HG02610 (cell line): Measurements from ENCODE around the gene TFF3.
"Not testable (repeated sequence)": the region's sequence is repeated elsewhere in the genome, so short reads cannot be mapped to it uniquely, and the experiment has no call there.

Experiments
- ATAC-seq: cut with Tn5 transposase; IDR thresholded peaks from one replicate; pipeline ENCODE4 v1.9.1; 2021; ENCODE audit warnings: mild to moderate bottlenecking, moderate library complexity; ENCODE audit not compliant: unreplicated experiment

The TFF3 gene

DNA sequence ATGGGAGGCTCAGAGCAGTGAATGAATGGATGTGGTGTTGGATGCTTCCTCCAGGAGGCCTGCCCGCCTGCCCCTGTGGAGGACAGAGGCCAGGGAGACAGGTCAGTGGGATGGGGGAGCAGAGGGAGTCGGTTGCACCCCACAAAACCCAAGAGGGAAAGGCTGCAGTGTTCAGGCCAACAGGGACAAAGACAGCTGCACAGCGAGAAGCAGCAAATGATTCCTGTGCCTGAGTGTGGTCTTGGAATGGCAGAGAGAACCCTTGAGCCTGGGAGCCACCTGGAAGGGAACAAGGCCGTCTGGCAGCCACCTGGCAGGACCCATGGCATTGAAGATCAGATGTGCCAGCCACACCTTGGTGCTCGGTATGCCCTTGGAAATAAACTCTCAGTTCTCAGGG is 8.1 kb downstream of the TFF3 start:
- ATAC-seq = no peak

- ATAC-seq = no peak
Measured at GRCh38 chr21:42306366-42307035, 8.7 kb downstream of the TFF3 start.

DNA sequence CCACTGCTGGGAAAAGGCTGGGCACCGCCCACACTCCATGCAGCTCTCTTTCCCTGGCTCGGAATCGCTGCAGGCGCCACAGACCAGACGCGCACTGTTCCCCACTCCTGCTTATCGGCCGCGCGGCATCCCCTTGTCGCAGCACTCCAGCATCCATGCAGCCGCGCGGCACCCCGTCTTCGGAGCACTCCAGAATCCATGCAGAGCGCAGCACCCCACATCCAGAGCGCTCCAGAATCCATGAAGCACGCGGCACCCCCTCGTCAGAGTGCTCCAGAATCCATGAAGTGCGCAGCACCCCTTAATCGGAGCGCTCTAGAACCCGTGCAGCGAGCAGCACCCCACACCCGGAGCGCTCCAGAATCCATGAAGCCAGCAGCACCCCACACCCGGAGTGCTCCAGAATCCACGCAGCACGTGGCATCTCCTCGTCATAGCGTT is 9.5 kb downstream of the TFF3 start:
- ATAC-seq = no peak

DNA sequence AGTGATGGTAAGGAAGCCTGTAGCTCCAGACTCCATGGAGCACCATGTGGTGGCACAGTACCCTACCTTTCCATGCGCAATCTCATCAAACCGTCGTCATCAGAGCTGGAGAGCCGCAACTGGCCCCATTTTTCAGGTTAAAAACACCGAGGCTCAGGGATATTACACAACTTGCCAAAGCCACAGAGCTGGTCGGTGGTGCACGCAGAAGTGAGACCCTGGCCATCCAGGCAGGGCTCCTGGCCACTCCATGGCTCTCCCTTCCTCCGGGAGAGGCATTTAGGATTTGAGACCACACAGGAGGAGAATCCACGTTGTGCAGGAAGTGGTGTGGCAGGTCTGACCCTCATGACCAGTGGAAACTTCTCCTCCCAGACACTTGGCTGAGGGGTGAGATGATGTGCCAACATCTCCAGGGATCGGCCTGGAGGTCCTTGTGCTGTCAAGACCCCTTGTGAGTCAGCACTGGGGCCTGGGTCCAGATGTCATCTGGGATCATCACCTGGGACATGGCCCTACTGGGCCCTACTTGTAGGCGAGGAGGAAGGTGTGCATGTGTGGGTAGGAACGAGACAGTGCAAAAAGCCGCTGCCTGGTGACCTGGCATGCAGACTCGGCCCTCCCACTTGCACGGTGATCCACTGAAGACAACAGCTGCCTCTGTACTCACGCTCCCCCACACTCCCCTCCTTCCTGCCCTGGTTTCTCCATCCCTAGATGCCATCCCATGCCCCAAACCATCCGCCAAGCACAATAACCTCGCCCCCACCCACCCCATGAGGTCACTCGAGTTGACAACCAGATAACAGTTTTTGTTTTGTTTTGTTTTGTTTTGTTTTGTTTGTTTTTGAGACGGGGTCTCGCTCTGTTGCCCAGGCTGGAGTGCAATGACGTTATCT is 10.4 kb downstream of the TFF3 start:
- no peak for ATAC-seq

GRCh38 chr21:42303443-42303842 is 11.8 kb downstream of the TFF3 start:
- no peak for ATAC-seq

- no peak for ATAC-seq
Measured at GRCh38 chr21:42302794-42303193, 12.4 kb downstream of the TFF3 start.

- no peak for ATAC-seq
Measured at GRCh38 chr21:42302076-42302650, 13.0 kb downstream of the TFF3 start.

GRCh38 chr21:42301371-42302075 is 13.7 kb downstream of the TFF3 start:
- no peak for ATAC-seq

- no peak for ATAC-seq
Measured at GRCh38 chr21:42300956-42301355, 14.3 kb downstream of the TFF3 start.

GRCh38 chr21:42300045-42300583 is 15.1 kb downstream of the TFF3 start:
- ATAC-seq = no peak

DNA sequence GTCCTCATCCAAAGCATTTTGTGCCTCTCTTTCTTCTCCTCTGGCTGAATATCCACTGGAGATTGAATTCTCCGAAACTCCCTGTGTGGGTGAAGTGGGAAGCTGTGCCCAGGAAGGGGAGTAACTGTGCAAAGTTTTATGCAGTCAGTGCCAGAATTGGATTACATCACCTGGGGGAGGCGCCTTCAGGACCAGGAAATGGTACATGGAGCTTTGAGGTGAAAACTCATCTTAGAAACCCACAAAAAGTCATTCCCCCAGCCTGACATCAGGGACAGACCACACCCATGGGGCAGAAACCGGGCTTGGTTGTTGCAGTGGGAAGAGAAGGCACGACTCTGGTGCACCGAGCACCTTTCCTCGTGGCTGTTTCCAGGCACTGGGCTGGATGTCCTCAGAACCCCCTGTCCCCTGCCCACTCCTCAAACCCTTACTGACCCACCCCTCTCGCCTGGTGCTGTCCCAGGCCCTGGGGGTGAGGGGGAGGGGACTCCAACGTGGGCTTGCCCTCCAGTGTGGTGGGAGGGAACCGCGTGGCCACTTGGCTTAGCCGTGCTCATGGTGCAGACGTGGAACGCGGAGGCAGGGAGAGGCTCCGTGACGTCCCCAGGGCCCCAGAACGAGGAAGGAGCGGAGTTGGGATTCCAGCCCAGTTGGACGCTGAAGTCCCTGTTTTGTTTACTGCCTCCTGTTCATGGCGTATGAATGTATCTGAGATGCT is 15.7 kb downstream of the TFF3 start:
- no peak for ATAC-seq

- ATAC-seq = no peak
Measured at GRCh38 chr21:42298657-42299056, 16.6 kb downstream of the TFF3 start.

DNA sequence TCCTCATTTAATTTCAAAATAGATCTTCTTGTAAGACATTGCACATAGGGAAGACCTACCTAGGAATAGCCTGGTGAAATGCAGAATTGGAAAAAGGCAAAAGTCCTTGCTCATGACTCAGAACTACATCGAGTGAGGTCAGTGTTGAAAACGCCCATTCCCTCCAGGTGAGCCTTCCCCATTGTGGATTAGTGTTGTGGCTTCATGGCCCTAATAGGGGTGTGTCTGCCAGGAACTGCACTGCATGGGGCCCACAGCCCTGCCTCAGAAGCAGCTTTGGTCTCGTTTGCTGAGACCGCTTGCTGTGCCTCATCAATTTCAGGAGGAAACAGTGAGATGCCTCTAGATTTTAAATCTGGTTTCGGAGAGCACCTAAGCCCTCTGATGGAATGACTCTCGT is 17.0 kb downstream of the TFF3 start:
- ATAC-seq = no peak

DNA sequence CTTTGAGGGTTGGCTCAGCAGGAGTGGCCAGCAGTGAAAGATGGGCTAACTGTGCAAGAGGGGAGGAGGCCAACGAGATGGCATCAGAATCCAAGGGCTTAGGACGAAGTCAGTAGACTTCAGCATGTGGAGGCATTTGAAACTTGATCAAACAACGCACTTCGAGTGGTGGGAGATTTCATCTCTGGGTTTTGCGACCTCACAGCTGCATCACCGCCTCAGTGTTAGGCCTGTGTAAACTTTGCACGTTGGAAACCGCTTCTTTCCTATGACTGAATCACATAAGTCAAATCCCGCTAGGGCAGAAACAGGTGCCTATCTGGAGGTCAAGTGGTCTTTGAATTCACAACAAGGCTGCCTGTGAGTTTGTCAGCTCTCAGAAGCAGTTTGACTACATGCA is 17.8 kb downstream of the TFF3 start:
- no peak for ATAC-seq

DNA sequence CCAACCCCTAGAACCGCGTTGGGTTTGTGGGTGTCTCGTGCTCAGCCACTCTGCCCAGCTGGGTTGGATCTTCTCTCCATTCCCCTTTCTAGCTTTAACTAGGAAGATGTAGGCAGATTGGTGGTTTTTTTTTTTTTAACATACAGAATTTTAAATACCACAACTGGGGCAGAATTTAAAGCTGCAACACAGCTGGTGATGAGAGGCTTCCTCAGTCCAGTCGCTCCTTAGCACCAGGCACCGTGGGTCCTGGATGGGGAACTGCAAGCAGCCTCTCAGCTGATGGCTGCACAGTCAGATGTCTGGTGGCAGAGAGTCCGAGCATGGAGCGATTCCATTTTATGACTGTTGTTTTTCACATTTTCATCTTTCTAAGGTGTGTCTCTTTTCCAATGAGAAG is 18.7 kb downstream of the TFF3 start:
- ATAC-seq = no peak

- no peak for ATAC-seq
Measured at GRCh38 chr21:42295845-42296244, 19.4 kb downstream of the TFF3 start.

DNA sequence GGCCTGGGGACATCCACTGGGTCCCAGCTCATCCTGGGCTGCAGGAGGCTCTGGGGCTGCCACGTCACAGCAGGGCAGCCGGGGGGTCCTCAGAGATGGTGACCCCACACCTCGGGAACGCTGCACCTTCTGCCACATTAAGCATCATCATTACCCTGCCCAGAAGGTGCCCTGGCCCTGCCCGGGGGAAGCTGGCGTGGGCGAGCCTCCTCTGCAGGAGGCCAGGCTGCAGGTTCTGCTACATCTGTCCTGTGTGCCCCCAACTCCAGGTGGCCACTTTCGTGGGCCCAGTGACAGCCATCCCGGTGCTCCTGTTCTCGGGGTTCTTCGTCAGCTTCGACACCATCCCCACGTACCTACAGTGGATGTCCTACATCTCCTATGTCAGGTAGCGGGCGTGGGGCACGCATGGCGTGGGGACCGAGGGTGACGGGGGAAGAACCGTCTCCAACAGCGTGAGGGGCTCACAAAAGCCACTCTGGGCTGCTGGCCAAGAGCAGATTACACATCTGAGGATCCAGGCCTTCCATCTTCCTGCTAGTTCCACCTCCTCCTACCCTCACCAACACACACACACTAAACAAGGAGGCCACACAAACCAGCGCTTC is 20.8 kb downstream of the TFF3 start:
- no peak for ATAC-seq

DNA sequence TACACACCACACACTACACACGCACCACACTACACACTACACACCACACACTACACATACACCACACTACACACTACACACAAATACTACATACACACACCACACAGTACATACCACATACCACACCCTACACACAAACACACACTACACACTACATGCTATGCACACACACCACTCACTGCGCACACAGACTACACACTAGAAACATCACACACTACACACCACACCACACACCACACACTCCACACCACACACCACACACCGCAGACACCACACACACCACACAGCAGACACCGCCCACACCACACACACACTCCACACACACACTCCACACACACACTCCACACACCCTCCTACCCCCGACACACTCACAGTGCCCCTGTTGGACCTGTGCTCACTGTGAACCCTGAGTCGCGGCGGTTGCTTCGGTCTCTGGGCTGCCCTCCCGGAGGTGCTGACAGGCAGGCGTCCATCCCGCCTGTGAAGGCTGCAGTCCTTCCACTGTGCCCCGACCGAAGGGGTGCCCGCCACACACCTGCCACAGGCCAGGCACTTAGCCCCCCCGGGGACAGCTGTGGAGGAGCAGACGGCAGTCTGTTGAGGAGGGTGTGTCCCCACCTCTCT is 21.4 kb downstream of the TFF3 start:
- no peak for ATAC-seq

DNA sequence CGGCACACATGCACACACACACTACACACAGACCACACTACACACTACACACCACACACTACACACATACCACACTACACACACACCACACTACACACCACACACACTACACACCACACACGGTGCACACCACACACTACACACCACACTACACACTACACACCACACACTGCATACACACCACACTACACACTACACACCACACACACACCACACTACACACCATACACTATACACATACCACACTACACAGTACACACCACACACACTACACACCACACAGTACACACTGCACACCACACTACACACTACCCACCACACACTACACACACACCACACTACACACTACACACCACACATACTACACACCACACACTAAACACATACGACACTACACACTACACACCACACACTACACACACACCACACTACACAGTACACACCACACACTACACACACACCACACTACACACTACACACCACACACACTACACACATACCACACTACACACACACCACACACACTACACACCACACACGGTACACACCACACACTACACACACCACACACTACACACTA is 22.6 kb downstream of the TFF3 start:
- ATAC-seq = not testable (repeated sequence)
